PFSK-1 (cell line): ENCODE data around the gene ZNF326.

Source experiments
- FOXP2 ChIP-seq: optimal IDR thresholded peaks from 2 replicates; pipeline ENCODE3; 2011; ENCODE audit warnings: borderline replicate concordance, control low read depth, inconsistent platforms; ENCODE audit not compliant: insufficient read depth; ENCODE audit errors: extremely low read length, extremely low read depth
- POLR2AphosphoS5 ChIP-seq: IDR thresholded peaks from 2 replicates; pipeline ENCODE4 v1.6.1; 2012; ENCODE audit warnings: low read depth, mild to moderate bottlenecking, control low read depth, low read length, moderate library complexity
- SIN3A ChIP-seq: IDR thresholded peaks from 2 replicates; pipeline ENCODE4 v1.6.1; 2012; ENCODE audit warnings: mild to moderate bottlenecking, low read length, moderate library complexity, borderline replicate concordance; ENCODE audit not compliant: insufficient read depth
- TAF1 ChIP-seq: IDR thresholded peaks from 2 replicates; pipeline ENCODE4 v1.6.1; 2012; ENCODE audit warnings: low read length, control low read depth, borderline replicate concordance; ENCODE audit not compliant: insufficient read depth
- TF ChIP-seq, protein P1 (sequence below), 2 experiments: IDR thresholded peaks; 2 replicates each; pipeline versions ENCODE4 v1.6.1 to v1.8.0; 2011 to 2012; ENCODE audit warnings: low read depth in 2 of 2, low read length in 2 of 2, control low read depth in 1 of 2, inconsistent platforms in 1 of 2, mild to moderate bottlenecking in 1 of 2, moderate library complexity in 1 of 2; ENCODE audit not compliant: insufficient read depth in 1 of 2

ZNF326 gene

DNA sequence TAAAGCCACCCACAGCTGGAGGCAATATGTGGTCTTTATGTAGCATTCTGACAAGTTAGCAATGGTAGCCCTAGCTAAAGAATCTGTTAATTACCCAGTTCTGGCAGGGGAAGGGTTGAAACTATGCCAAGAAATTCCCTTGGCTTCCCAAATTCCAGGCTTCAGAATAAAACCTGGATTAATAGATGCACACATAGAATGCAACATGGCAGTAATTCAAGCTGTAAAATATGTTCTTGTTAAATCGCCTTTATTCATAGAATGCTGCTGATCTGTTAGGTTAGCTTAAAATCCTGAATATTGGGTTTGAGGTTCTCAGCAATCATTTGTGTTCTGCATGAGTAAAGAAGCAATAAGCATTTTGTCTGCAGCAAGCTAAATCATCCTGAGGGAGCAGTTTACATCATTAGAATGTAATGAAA lies 80.1 kb downstream of the ZNF326 start:
- TF ChIP-seq POLR2AphosphoS5 = no peak
- no peak for TF ChIP-seq FOXP2
- TF ChIP-seq, protein P1, sequence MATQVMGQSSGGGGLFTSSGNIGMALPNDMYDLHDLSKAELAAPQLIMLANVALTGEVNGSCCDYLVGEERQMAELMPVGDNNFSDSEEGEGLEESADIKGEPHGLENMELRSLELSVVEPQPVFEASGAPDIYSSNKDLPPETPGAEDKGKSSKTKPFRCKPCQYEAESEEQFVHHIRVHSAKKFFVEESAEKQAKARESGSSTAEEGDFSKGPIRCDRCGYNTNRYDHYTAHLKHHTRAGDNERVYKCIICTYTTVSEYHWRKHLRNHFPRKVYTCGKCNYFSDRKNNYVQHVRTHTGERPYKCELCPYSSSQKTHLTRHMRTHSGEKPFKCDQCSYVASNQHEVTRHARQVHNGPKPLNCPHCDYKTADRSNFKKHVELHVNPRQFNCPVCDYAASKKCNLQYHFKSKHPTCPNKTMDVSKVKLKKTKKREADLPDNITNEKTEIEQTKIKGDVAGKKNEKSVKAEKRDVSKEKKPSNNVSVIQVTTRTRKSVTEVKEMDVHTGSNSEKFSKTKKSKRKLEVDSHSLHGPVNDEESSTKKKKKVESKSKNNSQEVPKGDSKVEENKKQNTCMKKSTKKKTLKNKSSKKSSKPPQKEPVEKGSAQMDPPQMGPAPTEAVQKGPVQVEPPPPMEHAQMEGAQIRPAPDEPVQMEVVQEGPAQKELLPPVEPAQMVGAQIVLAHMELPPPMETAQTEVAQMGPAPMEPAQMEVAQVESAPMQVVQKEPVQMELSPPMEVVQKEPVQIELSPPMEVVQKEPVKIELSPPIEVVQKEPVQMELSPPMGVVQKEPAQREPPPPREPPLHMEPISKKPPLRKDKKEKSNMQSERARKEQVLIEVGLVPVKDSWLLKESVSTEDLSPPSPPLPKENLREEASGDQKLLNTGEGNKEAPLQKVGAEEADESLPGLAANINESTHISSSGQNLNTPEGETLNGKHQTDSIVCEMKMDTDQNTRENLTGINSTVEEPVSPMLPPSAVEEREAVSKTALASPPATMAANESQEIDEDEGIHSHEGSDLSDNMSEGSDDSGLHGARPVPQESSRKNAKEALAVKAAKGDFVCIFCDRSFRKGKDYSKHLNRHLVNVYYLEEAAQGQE (IDR thresholded peaks at IDR 0.05; ENCODE audit: insufficient read depth in 1 of 2, low read depth in 2 of 2, low read length in 2 of 2) = no peak
- TF ChIP-seq SIN3A = no peak
- no peak for TF ChIP-seq TAF1

GRCh38 chr1:90083995-90084394 lies 89.1 kb downstream of the ZNF326 start:
- TF ChIP-seq POLR2AphosphoS5 (no peak), TAF1 (no peak), FOXP2 (no peak), SIN3A (no peak)
- TF ChIP-seq, protein P1 (IDR thresholded peaks at IDR 0.05; ENCODE audit: insufficient read depth in 1 of 2, low read depth in 2 of 2, low read length in 2 of 2) = no peak
